Eye (tissue), 1 donor: ENCODE results near the gene CCDC78.

Experiments used
- DNase-seq: peaks from one replicate; pipeline ENCODE4 v3.0.0-alpha.2; 2015

Gene CCDC78

DNA sequence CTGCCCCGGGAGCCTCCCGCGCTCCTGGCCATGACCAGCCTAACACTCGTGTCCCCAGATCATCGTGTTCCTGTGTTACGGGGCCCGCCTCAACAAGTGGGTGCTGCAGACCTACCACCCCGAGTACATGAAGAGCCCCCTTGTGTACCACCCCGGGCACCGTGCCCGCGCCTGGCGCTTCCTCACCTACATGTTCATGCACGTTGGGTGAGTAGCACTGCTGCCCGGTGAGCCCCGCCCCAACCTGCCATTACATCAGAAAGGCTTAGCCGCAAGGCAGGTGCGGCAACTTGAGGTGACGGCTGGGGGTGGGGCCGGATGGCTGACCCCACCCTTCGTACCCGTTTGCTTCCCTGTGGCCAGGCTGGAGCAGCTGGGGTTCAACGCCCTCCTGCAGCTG is 49.3 kb downstream of the CCDC78 start:
- DNase-seq = peak; percentile 30

DNA sequence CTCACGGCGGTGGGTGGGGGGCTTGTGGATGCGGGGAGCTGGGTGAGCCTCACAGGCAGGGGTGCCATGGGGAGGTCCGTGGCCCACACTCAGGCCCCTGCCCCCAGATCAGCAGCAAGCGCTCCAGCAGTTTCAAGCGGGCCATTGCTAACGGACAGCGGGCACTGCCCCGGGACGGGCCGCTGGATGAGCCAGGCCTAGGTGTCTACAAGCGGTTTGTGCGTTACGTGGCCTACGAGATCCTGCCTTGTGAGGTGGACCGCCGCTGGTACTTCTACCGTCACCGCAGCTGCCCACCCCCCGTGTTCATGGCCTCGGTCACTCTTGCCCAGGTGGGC is 49.7 kb downstream of the CCDC78 start:
- DNase-seq = no peak

DNA sequence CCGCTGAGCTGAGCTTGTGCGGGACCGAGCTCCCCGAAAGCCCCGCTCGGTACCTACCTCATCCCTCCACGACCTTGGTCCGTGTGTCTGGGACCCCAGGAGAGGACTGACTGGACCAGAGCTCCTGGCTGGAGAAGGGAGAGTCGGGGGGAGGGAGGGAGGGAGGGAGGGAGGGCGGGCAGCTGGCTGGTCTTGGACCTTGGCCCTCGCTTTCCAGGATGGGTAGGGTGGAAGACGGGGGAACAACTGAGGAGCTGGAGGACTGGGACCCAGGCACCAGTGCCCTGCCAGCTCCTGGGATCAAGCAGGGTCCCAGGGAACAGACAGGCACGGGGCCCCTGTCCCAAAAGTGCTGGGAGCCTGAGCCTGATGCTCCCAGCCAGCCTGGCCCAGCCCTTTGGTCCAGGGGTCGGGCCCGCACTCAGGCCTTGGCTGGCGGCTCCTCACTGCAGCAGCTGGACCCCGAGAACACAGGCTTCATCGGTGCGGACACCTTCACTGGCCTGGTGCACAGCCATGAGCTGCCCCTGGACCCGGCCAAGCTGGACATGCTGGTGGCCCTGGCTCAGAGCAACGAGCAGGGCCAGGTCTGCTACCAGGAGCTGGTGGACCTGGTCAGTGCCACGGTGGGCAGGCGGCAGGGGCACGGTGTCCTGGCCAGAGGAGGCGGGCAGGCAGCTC is 50.2 kb downstream of the CCDC78 start:
- peak; percentile 18 for DNase-seq

DNA sequence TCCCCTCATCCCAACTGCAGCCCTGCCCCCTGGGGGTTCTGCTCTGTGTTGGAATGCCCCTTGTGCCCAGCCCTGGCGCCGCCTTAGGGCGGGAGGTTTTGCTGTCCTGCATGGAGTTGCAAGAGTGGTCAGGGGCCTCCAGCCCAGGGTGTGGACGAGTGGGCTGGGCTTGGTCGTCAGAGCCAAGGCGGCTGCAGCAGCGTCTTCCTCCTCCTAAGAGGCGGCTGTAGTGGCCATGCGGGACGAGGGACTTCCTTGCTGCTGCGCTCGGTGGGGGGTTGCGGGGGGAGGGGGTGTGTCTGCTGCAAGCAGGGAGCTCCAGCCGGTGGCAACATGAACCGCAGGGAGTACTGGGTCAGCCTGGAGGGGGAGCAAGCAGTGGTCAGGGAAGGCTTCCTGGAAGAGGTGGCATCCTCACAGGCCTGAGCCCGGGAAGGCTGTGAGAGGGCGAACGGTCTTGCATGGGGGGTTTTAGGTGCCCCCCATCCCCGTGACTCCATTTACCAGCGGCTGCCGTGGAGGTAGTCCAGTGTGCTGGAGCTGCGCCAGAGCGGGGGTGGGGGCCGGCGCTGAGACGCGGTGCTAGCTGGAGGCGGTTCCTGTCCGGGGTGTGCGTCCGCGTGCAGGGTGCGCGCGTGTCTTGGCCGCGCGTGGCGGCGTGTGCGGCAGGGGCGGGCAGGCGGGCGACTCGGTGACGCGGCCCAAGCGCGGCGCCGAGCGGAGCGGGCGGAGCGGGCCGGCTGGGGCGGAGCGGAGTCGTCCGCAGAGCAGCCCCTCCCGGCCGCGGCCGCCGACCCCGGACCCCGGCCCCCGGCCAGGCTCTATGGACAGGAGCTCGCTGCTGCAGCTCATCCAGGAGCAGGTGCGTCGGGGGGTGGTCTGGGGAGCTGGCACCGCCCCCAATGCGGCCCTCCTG is 51.0 kb downstream of the CCDC78 start, which contains the start of gene RHBDL1:
Gene RHBDL1 (plus strand): TSS at position 704 of the 916 bp plus-strand sequence. CDS start 120 bp downstream, at position 824.
- DNase-seq = peak; percentile 55

DNA sequence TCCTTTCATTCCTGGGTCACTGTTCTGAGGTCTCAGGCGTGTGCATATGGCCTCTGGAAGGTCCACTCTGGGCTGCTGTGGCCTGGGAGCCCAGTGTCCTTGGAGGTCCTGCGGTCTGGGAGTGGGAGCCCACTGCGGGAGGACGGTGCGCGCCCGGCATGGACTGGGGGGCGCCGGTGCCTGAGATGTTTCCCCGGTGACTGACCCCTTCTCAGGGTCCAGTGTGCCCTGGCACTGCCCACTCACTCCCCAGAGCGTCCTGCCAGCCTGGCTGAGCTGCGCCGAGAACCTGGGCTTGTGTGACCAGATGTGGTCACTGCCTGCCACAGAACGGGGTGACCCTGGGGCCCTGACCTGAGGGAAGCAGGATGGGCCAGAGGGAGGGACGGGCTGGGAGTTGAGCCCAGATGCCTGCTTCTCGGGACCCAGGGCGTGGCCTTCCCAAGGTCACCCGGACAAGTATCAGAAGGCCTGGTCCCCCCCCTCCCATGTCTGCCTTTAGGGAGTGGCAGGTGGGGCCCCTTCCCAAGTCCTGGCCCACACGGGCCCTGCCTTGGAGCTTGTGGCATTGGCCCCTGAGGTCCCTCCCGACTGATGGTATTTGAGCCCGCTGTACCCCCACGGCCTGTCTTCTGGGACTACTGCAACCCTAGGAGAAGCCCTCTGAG is 51.9 kb downstream of the CCDC78 start:
- no peak for DNase-seq

DNA sequence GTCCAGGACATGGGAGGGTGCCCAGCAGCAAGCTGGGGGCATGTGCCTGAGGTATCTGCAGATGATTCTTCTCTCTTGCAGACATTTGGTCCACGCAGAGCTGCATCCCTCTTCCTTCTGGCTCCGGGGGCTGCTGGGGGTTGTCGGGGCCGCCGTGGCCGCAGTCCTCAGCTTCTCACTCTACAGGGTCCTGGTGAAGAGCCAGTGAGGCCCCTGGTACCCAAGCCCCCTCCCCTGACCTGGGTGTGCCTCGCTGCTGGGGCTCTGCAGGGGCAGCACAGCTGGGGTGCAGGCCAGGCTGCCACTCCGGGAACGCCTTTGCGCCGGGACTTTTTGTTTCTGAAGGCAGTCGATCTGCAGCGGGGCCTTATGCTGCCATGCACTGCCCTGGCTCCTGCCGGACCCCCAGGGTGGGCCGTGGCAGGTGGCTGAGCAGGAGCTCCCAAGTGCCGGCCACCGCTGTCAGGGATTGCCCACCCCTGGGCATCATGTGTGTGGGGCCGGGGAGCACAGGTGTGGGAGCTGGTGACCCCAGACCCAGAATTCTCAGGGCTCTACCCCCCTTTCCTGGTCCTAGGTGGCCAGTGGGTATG is 52.7 kb downstream of the CCDC78 start:
- DNase-seq = no peak

DNA sequence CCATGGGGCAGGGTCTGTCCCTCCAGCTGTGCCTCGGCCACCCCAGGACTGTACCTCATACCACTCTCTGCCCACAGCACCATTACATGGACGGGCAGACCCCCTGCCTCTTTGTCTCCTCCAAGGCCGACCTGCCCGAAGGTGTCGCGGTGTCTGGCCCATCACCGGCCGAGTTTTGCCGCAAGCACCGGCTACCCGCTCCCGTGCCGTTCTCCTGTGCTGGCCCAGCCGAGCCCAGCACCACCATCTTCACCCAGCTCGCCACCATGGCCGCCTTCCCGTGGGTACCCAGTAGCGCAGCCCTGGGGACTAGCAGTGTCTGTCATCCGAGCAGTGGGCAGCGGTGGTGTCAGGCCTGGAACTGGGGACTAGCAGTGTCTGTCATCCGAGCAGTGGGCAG is 53.4 kb downstream of the CCDC78 start:
- no peak for DNase-seq
